Activated T-helper 1 cell treated with Interleukin-2 at 50 U/mL for 16 hours (primary cell): Measurements from ENCODE around the gene P4HA2.
A peak's percentile ranks its signal among the peaks of the same experiment; 100 is the strongest.

Source experiments
- DNase-seq: peaks from one replicate; pipeline ENCODE4 v3.0.0-alpha.2; 2020; ENCODE audit warnings: low read depth

P4HA2 gene

GRCh38 chr5:132250547-132250946 is 22.9 kb upstream of the P4HA2 start:
- no peak for DNase-seq

- DNase-seq: no peak
Measured at GRCh38 chr5:132246806-132247205, 19.2 kb upstream of the P4HA2 start.

GRCh38 chr5:132245593-132245992 is 17.9 kb upstream of the P4HA2 start:
- DNase-seq: no peak

GRCh38 chr5:132243366-132243977 is 15.8 kb upstream of the P4HA2 start:
- DNase-seq: no peak

GRCh38 chr5:132239776-132240175 is 12.1 kb upstream of the P4HA2 start:
- no peak for DNase-seq

- no peak for DNase-seq
Measured at GRCh38 chr5:132238901-132239500, 11.3 kb upstream of the P4HA2 start.

GRCh38 chr5:132238169-132238744 is 10.6 kb upstream of the P4HA2 start:
- DNase-seq: peak; percentile 24

- DNase-seq: no peak
Measured at GRCh38 chr5:132237670-132238069, 10.0 kb upstream of the P4HA2 start.

- DNase-seq: no peak
Measured at GRCh38 chr5:132237141-132237540, 9.5 kb upstream of the P4HA2 start.

- DNase-seq: no peak
Measured at GRCh38 chr5:132235340-132235739, 7.7 kb upstream of the P4HA2 start.

- DNase-seq: no peak
Measured at GRCh38 chr5:132234684-132235062, 7.0 kb upstream of the P4HA2 start.

GRCh38 chr5:132233811-132234683 is 6.4 kb upstream of the P4HA2 start:
- no peak for DNase-seq

GRCh38 chr5:132233081-132233480 is 5.4 kb upstream of the P4HA2 start:
- no peak for DNase-seq

GRCh38 chr5:132232465-132232864 is 4.8 kb upstream of the P4HA2 start:
- no peak for DNase-seq

GRCh38 chr5:132230871-132231270 is 3.2 kb upstream of the P4HA2 start:
- DNase-seq: no peak

GRCh38 chr5:132229236-132229635 is 1.6 kb upstream of the P4HA2 start:
- no peak for DNase-seq

GRCh38 chr5:132228241-132229035 is 785 bp upstream of the P4HA2 start:
- DNase-seq: no peak

- DNase-seq: no peak
Measured at GRCh38 chr5:132227235-132227484, 493 bp downstream of the P4HA2 start.

- DNase-seq: no peak
Measured at GRCh38 chr5:132226516-132227234, 978 bp downstream of the P4HA2 start.

- no peak for DNase-seq
Measured at GRCh38 chr5:132225165-132226032, 2.3 kb downstream of the P4HA2 start.

- no peak for DNase-seq
Measured at GRCh38 chr5:132224716-132225115, 2.9 kb downstream of the P4HA2 start.
